Stomach (tissue), 4 donors: ENCODE measurements around the gene ITGB7.
"Not testable (repeated sequence)": the region's sequence is repeated elsewhere in the genome, so short reads cannot be mapped to it uniquely, and the experiment has no call there.

Experiments used
- CTCF ChIP-seq, 7 experiments: fragments of 450-650 bp in 4 of 7; fragments of 200-600 bp in 3 of 7; sonication (generic) in 3 of 7; IDR thresholded peaks; one replicate each; pipeline ENCODE4 v1.5.1; 2016 to 2019; ENCODE audit warnings: antibody characterized with exemption in 7 of 7, control low read depth in 2 of 7, mild to moderate bottlenecking in 1 of 7
- EP300 ChIP-seq: sonication (generic); formaldehyde crosslinking; IDR thresholded peaks from one replicate; pipeline ENCODE4 v1.6.1; 2017; ENCODE audit warnings: antibody characterized with exemption
- POLR2A ChIP-seq, 4 donors: fragments of 450-650 bp; IDR thresholded peaks; one replicate each; pipeline ENCODE4 v1.6.1; 2016; ENCODE audit warnings: antibody characterized with exemption in 4 of 4, control low read depth in 2 of 4, mild to moderate bottlenecking in 1 of 4, moderate library complexity in 1 of 4
- POLR2AphosphoS5 ChIP-seq, 3 donors: sonication (generic); formaldehyde crosslinking; IDR thresholded peaks; one replicate each; pipeline ENCODE4 v1.6.1; 2016; ENCODE audit warnings: antibody characterized with exemption in 3 of 3

GRCh38 chr12:53177447-53177846 is 29.6 kb downstream of the ITGB7 start:
- not testable (repeated sequence) for TF ChIP-seq CTCF (IDR thresholded peaks at IDR 0.05); POLR2AphosphoS5 (IDR thresholded peaks at IDR 0.05); POLR2A (IDR thresholded peaks at IDR 0.05); EP300
